ENCODE data around the gene UTP25. TPM values are rescaled to one million over a fixed set of nuclear protein-coding genes. Genes with fewer than 3 reads are reported as not detected.
"Not testable (repeated sequence)": the region's sequence is repeated elsewhere in the genome, so short reads cannot be mapped to it uniquely, and the experiment has no call there.

The UTP25 gene
- total and polyA plus RNA-seq, 2 experiments from 2014 or later = 3.6 to 8.9 TPM

DNA sequence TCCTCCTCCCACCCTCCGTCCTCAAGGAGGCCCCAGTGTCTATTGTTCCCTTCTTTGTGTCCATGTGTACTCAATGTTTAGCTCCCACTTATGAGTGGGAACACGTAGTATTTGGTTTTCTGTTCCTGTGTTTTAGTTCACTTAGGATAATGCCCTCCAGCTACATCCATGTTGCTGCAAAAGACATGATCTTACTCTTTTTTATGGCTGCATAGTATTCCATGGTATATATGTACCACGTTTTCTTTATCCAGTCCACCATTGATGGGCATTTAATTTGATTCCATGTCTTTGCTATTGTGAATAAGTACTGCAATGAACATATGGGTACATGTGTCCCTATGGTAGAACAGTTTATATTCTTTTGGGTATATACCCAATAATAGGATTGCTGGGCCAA is 34.1 kb upstream of the UTP25 start:
- not testable (repeated sequence) for H4K20me1 ChIP-seq (replicated peaks; ENCODE audit: insufficient read depth); H3K27ac ChIP-seq (ENCODE audit: low read depth); H3K4me3 Mint-ChIP-seq; DNase-seq (ENCODE audit: low spot score); H3K9me3 Mint-ChIP-seq; ATAC-seq; H3K4me1 ChIP-seq (ENCODE audit: insufficient read depth); H3K4me2 ChIP-seq; H3K27me3 Mint-ChIP-seq (ENCODE audit: insufficient read depth, low read depth, poor library complexity); H3K4me3 ChIP-seq; H3K4me1 Mint-ChIP-seq; H2AFZ ChIP-seq; H3K36me3 ChIP-seq (ENCODE audit: insufficient read depth); H3K27me3 ChIP-seq (ENCODE audit: insufficient read depth); H3F3A ChIP-seq (replicated peaks; ENCODE audit: low read depth); H3K9me2 ChIP-seq (ENCODE audit: insufficient read depth); H3K27ac Mint-ChIP-seq; H3K79me2 ChIP-seq (replicated peaks; ENCODE audit: insufficient read depth)
- peaks cover 18% of the 10 kb centered on the region; the same call in 2 of the 3 replicates for H3K36me3 Mint-ChIP-seq (ENCODE audit: low read depth)

DNA sequence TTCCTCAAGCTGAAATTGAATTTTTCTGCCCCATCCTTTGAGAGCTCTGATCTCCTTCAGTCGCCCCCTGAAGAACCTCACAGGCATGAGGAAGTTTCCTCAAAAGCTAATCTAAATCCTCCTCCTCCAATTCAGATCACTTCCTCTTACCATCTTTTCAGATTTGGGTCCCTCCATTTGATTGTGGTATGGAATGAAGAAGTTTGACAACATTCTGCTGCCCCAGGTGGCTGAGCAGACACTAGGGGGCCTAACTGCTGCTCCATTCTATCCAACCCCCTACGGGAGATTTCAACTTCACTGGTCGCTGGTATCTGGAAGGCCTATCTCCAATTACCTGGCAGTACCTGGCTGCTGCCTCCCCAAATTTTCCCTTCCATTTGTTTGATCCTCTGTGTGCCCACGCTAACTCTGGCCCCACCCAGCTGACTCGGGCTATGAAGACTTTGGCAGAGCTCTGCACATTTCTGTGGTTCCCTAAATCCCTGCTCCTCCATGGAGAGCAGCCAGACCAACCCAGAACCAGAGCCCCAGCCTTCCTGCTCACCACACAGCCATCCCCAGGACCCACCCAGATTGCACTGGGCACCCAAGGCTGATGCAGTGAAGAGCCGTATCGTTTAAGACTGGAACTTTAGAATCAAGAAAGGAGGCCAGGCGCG is 29.7 kb upstream of the UTP25 start:
- Histone ChIP-seq H3K4me3 (no peak overlapping the region), H3K27me3 (ENCODE audit: insufficient read depth) (no peaks in the 10 kb centered on the region), H3K36me3 (ENCODE audit: insufficient read depth) (peaks cover 7% of the 10 kb centered on the region), H2AFZ (no peak overlapping the region), H3K4me2 (no peak overlapping the region), H3F3A (replicated peaks; ENCODE audit: low read depth) (no peaks in the 10 kb centered on the region), H3K27ac (ENCODE audit: low read depth) (no peak overlapping the region), H3K4me1 (ENCODE audit: insufficient read depth) (no peaks in the 10 kb centered on the region), H4K20me1 (replicated peaks; ENCODE audit: insufficient read depth) (no peaks in the 10 kb centered on the region; the same call in 1 of the 2 replicates), H3K79me2 (replicated peaks; ENCODE audit: insufficient read depth) (no peaks in the 10 kb centered on the region), H3K9me2 (ENCODE audit: insufficient read depth) (no peaks in the 10 kb centered on the region)
- H3K4me3 Mint-ChIP-seq = no peak overlapping the region
- peak; percentile 91 for ATAC-seq
- no peaks in the 10 kb centered on the region for H3K27me3 Mint-ChIP-seq (ENCODE audit: insufficient read depth, low read depth, poor library complexity)
- H3K9me3 Mint-ChIP-seq = no peaks in the 10 kb centered on the region
- H3K27ac Mint-ChIP-seq = peak overlapping the region; percentile 81; the same call in 1 of the 2 replicates
- H3K36me3 Mint-ChIP-seq (ENCODE audit: low read depth) = peaks cover 18% of the 10 kb centered on the region; the same call in 2 of the 3 replicates
- peak; percentile 62 for DNase-seq (ENCODE audit: low spot score)
- no peak for TF ChIP-seq ZNF114 (CRISPR knock-in tag; IDR thresholded peaks at IDR 0.05)
- TF ChIP-seq, protein P1, sequence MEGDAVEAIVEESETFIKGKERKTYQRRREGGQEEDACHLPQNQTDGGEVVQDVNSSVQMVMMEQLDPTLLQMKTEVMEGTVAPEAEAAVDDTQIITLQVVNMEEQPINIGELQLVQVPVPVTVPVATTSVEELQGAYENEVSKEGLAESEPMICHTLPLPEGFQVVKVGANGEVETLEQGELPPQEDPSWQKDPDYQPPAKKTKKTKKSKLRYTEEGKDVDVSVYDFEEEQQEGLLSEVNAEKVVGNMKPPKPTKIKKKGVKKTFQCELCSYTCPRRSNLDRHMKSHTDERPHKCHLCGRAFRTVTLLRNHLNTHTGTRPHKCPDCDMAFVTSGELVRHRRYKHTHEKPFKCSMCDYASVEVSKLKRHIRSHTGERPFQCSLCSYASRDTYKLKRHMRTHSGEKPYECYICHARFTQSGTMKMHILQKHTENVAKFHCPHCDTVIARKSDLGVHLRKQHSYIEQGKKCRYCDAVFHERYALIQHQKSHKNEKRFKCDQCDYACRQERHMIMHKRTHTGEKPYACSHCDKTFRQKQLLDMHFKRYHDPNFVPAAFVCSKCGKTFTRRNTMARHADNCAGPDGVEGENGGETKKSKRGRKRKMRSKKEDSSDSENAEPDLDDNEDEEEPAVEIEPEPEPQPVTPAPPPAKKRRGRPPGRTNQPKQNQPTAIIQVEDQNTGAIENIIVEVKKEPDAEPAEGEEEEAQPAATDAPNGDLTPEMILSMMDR (conservative IDR thresholded peaks at IDR 0.05; ENCODE audit: low read depth in 2 of 2) = peak; percentile 54 to 55
- peaks cover 8% of the 10 kb centered on the region for H3K4me1 Mint-ChIP-seq

DNA sequence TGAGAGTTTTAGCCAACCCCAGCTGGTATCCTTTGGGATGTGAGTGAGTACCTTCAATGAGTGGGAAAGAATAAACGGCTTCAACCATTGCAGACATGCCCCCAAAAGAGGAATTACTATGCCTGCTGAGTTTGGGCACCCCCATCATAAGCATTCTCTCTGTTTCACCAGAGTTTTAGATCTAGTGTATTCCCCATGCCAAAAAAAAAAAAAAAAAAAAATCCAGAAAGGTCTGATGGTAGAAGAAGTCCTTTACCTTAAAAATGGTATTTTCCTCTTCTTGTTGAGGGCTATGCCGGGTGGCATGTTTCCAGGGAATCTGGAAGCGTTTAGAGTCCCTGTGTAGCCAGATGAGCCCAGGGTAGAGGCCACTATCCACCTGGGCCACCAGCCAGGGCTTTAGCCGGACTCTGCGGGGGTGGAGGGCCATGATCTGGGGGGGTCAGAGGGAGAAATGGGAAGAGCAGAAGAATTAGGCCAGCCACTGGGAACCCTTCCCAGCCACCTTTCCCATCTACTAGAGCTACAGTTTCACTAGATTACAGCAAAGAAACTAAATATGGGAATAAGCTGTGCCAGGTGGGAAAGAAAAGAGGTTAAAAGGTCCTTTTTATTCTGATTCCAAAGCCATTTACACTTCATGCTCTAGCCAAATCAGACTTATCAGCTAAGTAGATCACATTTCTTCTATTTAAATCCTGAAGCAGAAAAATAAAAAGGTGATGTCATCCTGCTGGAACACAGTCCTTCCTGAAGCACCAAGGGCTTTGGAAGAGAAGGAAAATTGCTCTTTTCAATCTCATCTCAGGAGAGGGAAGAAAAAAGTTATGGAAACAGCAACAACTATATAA is 26.6 kb upstream of the UTP25 start:
- peaks cover 2% of the 10 kb centered on the region for H3K27me3 Mint-ChIP-seq (ENCODE audit: insufficient read depth, low read depth, poor library complexity)
- H3K27ac Mint-ChIP-seq = no peak overlapping the region
- H3K4me3 ChIP-seq = no peak overlapping the region
- no peaks in the 10 kb centered on the region for H3K9me3 Mint-ChIP-seq
- H3K4me1 ChIP-seq (ENCODE audit: insufficient read depth) = peaks cover 5% of the 10 kb centered on the region; the same call in 1 of the 2 replicates
- TF ChIP-seq NANOG (IDR thresholded peaks at IDR 0.05; ENCODE audit: borderline replicate concordance) (no peak), ZNF114 (CRISPR knock-in tag; IDR thresholded peaks at IDR 0.05) (no peak), STAT1 (IDR thresholded peaks at IDR 0.05; ENCODE audit: unreplicated experiment) (no peak), POLR2AphosphoS5 (IDR thresholded peaks at IDR 0.05; ENCODE audit: low read depth) (no peak)
- TF ChIP-seq, protein P2, sequence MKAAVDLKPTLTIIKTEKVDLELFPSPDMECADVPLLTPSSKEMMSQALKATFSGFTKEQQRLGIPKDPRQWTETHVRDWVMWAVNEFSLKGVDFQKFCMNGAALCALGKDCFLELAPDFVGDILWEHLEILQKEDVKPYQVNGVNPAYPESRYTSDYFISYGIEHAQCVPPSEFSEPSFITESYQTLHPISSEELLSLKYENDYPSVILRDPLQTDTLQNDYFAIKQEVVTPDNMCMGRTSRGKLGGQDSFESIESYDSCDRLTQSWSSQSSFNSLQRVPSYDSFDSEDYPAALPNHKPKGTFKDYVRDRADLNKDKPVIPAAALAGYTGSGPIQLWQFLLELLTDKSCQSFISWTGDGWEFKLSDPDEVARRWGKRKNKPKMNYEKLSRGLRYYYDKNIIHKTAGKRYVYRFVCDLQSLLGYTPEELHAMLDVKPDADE (IDR thresholded peaks at IDR 0.05) = no peak
- TF ChIP-seq, protein P3, sequence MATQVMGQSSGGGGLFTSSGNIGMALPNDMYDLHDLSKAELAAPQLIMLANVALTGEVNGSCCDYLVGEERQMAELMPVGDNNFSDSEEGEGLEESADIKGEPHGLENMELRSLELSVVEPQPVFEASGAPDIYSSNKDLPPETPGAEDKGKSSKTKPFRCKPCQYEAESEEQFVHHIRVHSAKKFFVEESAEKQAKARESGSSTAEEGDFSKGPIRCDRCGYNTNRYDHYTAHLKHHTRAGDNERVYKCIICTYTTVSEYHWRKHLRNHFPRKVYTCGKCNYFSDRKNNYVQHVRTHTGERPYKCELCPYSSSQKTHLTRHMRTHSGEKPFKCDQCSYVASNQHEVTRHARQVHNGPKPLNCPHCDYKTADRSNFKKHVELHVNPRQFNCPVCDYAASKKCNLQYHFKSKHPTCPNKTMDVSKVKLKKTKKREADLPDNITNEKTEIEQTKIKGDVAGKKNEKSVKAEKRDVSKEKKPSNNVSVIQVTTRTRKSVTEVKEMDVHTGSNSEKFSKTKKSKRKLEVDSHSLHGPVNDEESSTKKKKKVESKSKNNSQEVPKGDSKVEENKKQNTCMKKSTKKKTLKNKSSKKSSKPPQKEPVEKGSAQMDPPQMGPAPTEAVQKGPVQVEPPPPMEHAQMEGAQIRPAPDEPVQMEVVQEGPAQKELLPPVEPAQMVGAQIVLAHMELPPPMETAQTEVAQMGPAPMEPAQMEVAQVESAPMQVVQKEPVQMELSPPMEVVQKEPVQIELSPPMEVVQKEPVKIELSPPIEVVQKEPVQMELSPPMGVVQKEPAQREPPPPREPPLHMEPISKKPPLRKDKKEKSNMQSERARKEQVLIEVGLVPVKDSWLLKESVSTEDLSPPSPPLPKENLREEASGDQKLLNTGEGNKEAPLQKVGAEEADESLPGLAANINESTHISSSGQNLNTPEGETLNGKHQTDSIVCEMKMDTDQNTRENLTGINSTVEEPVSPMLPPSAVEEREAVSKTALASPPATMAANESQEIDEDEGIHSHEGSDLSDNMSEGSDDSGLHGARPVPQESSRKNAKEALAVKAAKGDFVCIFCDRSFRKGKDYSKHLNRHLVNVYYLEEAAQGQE (IDR thresholded peaks at IDR 0.05; ENCODE audit: unreplicated experiment) = no peak
- H3K36me3 ChIP-seq (ENCODE audit: insufficient read depth) = no peaks in the 10 kb centered on the region
- no peak overlapping the region for H3K4me3 Mint-ChIP-seq
- H2AFZ ChIP-seq = no peak overlapping the region
- H3K9me2 ChIP-seq (ENCODE audit: insufficient read depth) = no peaks in the 10 kb centered on the region
- peaks cover 11% of the 10 kb centered on the region for H3K79me2 ChIP-seq (replicated peaks; ENCODE audit: insufficient read depth)
- no peak overlapping the region for H3K4me2 ChIP-seq
- no peak for ATAC-seq
- H3K27ac ChIP-seq (ENCODE audit: low read depth) = no peak overlapping the region
- no peaks in the 10 kb centered on the region for H3K27me3 ChIP-seq (ENCODE audit: insufficient read depth)
- no peaks in the 10 kb centered on the region for H3K36me3 Mint-ChIP-seq (ENCODE audit: low read depth)
- H3K4me1 Mint-ChIP-seq = peaks cover 18% of the 10 kb centered on the region
- no peaks in the 10 kb centered on the region for H3F3A ChIP-seq (replicated peaks; ENCODE audit: low read depth)
- H4K20me1 ChIP-seq (replicated peaks; ENCODE audit: insufficient read depth) = no peaks in the 10 kb centered on the region; the same call in none of the 2 replicates
- DNase-seq (ENCODE audit: low spot score) = no peak
